PC-9 (cell line): ENCODE data around the gene SGPP1. TPM values are rescaled to one million over a fixed set of nuclear protein-coding genes. Genes with fewer than 3 reads are reported as not detected.

Experiments
- BruUV-seq: library from RNA; stranded (reverse); fragments of 400-500 nt; replicated peaks from 2 replicates; lab custom pipeline; 2021; lab: Mats Ljungman, UMichigan
- CTCF ChIA-PET: fragments of 300-600 bp; sonication (Branson Sonifier 250); formaldehyde crosslinking; loops from one replicate; lab custom pipeline; 2022; ENCODE audit warnings: antibody characterized with exemption; lab: Charles Lee
- POLR2A ChIA-PET: fragments of 300-600 bp; sonication (Branson Sonifier 250); formaldehyde crosslinking; loops from one replicate; lab custom pipeline; 2022; ENCODE audit warnings: antibody characterized with exemption; ENCODE audit not compliant: unreplicated experiment; lab: Charles Lee
- DNase-seq, 2 experiments: peaks; one replicate each; pipeline versions ENCODE4 v3.0.0 to v3.0.0-alpha.2; 2015 to 2022; ENCODE audit warnings: mixed read lengths in 1 of 2
- H2AFZ ChIP-seq: fragments of 200-600 bp; sonication (generic); 2 replicates; pipeline ENCODE4 v1.8.1; 2017; ENCODE audit warnings: antibody characterized with exemption
- H3F3A ChIP-seq: fragments of 200-600 bp; sonication (generic); 2 replicates; pipeline ENCODE4 v1.8.1; 2017; ENCODE audit warnings: antibody characterized with exemption, mild to moderate bottlenecking, low read depth; ENCODE audit not compliant: insufficient read depth
- H3K27ac ChIP-seq: fragments of 200-600 bp; sonication (generic); 2 replicates; pipeline ENCODE4 v1.6.1; 2016; ENCODE audit warnings: mixed run types
- H3K27me3 ChIP-seq: fragments of 200-600 bp; sonication (generic); 2 replicates; pipeline ENCODE4 v1.6.1; 2016; ENCODE audit warnings: low read depth, mixed run types; ENCODE audit not compliant: insufficient read depth
- H3K36me3 ChIP-seq: fragments of 200-600 bp; sonication (generic); 2 replicates; pipeline ENCODE4 v1.6.1; 2016; ENCODE audit warnings: low read depth, mixed run types
- H3K4me1 ChIP-seq: fragments of 200-600 bp; sonication (generic); replicated peaks from 2 replicates; pipeline ENCODE4 v1.6.1; 2016; ENCODE audit warnings: mixed run types; ENCODE audit not compliant: insufficient read depth
- H3K4me2 ChIP-seq: fragments of 200-600 bp; sonication (generic); 2 replicates; pipeline ENCODE4 v1.6.1; 2017; ENCODE audit warnings: mixed run types
- H3K4me3 ChIP-seq: fragments of 200-600 bp; sonication (generic); 2 replicates; pipeline ENCODE4 v1.6.1; 2016; ENCODE audit warnings: mixed run types
- H3K79me2 ChIP-seq: fragments of 200-600 bp; sonication (generic); 2 replicates; pipeline ENCODE4 v1.6.1; 2017; ENCODE audit warnings: low read depth, mixed run types
- H3K9me2 ChIP-seq: fragments of 200-600 bp; sonication (generic); 2 replicates; pipeline ENCODE4 v1.8.1; 2017; ENCODE audit warnings: mild to moderate bottlenecking; ENCODE audit not compliant: insufficient read depth
- H3K9me3 ChIP-seq: fragments of 200-600 bp; sonication (generic); 2 replicates; pipeline ENCODE4 v1.8.1; 2016; ENCODE audit warnings: low read depth; ENCODE audit not compliant: insufficient read depth
- H4K20me1 ChIP-seq: fragments of 200-600 bp; sonication (generic); 2 replicates; pipeline ENCODE4 v1.8.1; 2017; ENCODE audit not compliant: insufficient read depth
- EZH2 ChIP-seq: fragments of 200-600 bp; sonication (generic); IDR thresholded peaks from 2 replicates; pipeline ENCODE4 v1.8.0; 2017; ENCODE audit warnings: antibody characterized with exemption, low read depth
- intact Hi-C: fragments of 100-400 bp; cut with micrococcal nuclease; formaldehyde crosslinking; loops from one replicate; pipeline ENCODE4 v1.10.0; 2022; ENCODE audit not compliant: unreplicated experiment
- total RNA-seq: library from RNA; stranded (reverse); gene quantifications from 2 replicates; pipeline ENCODE4 v1.2.3, GENCODE V29; 2021
- TF ChIP-seq, protein P1 (sequence below): fragments of 200-600 bp; sonication (generic); conservative IDR thresholded peaks from 2 replicates; pipeline ENCODE4 v1.6.1; 2017; ENCODE audit warnings: mixed run types, antibody characterized with exemption, mild to moderate bottlenecking, moderate library complexity

SGPP1 gene
- total RNA-seq, 1 experiment from 2014 or later: 26.7 TPM

DNA sequence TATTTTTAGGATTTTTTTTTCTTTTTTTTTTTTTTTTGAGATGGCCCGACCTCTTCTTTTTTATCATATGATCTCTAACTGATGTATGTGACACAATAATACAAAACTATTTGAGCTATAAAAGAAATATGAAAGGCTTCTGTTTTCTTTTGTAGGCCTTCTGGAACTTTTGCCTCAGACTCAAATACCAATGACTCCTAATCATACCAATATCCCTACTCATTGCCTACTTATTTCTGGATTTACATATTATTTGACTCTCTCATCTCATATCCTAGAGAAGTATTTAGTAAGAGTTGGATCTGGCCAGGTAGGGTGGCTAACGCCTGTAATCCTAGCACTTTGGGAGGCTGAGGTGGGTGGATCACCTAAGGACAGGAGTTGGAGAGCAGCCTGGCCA, 73.5 kb downstream of the SGPP1 start:
- peaks cover 27% of the 10 kb centered on the region for H3K4me1 ChIP-seq
- intact Hi-C loops: no loop called here
- BruUV-seq: no TSS peak
- H3K9me2 ChIP-seq: no peaks in the 10 kb centered on the region
- no peaks in the 10 kb centered on the region for H3K9me3 ChIP-seq
- ChIA-PET POLR2A (interaction anchor here (0.6 kb wide), 1 partner anchor 12 kb away, joined by 6 read pairs; no protein-coding TSS in a partner anchor), CTCF (no interaction called here)
- DNase-seq: peak in 1 of 2 experiments; percentile 75
- no peaks in the 10 kb centered on the region; the same call in 1 of the 2 replicates for H3K36me3 ChIP-seq
- no peaks in the 10 kb centered on the region for H3K79me2 ChIP-seq
- no peak overlapping the region for H2AFZ ChIP-seq
- no peak for TF ChIP-seq EZH2
- TF ChIP-seq, protein P1, sequence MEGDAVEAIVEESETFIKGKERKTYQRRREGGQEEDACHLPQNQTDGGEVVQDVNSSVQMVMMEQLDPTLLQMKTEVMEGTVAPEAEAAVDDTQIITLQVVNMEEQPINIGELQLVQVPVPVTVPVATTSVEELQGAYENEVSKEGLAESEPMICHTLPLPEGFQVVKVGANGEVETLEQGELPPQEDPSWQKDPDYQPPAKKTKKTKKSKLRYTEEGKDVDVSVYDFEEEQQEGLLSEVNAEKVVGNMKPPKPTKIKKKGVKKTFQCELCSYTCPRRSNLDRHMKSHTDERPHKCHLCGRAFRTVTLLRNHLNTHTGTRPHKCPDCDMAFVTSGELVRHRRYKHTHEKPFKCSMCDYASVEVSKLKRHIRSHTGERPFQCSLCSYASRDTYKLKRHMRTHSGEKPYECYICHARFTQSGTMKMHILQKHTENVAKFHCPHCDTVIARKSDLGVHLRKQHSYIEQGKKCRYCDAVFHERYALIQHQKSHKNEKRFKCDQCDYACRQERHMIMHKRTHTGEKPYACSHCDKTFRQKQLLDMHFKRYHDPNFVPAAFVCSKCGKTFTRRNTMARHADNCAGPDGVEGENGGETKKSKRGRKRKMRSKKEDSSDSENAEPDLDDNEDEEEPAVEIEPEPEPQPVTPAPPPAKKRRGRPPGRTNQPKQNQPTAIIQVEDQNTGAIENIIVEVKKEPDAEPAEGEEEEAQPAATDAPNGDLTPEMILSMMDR: no peak
- H3K4me2 ChIP-seq: no peak overlapping the region
- no peak overlapping the region for H3K4me3 ChIP-seq
- no peaks in the 10 kb centered on the region for H3K27me3 ChIP-seq
- no peaks in the 10 kb centered on the region for H4K20me1 ChIP-seq
- H3F3A ChIP-seq: peaks cover 37% of the 10 kb centered on the region
- H3K27ac ChIP-seq: no peak overlapping the region

DNA sequence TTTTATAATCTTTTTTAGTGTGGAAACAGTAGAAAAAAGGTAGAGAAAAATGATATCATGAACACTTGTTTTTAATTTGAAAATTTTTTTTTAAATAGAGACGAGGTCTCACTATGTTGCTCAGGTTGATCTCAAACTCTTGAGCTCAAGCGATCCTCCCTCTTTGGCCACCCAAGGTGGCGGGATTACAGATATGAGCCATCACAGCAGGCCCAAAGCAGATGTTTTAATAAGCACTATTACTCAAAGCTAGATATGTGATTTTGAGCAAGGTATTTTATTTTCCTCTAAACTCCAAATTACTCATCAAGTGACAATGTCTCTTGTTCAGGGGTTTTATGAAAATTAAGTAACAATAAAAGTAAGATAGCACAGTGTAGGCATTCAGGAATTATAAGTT, 75.5 kb downstream of the SGPP1 start:
- DNase-seq: no peak
- Histone ChIP-seq H3K27me3 (no peaks in the 10 kb centered on the region), H3K4me3 (no peak overlapping the region), H4K20me1 (no peaks in the 10 kb centered on the region), H3K4me2 (no peak overlapping the region), H3K4me1 (peaks cover 29% of the 10 kb centered on the region), H3K27ac (no peak overlapping the region), H3K36me3 (no peaks in the 10 kb centered on the region; the same call in 1 of the 2 replicates), H2AFZ (no peak overlapping the region), H3F3A (peaks cover 36% of the 10 kb centered on the region), H3K79me2 (no peaks in the 10 kb centered on the region), H3K9me2 (no peaks in the 10 kb centered on the region), H3K9me3 (no peaks in the 10 kb centered on the region)
- TF ChIP-seq, protein P1: no peak
- no peak for TF ChIP-seq EZH2
- POLR2A ChIA-PET: no interaction called here
- no TSS peak for BruUV-seq
- CTCF ChIA-PET: no interaction called here
- intact Hi-C loops: no loop called here

DNA sequence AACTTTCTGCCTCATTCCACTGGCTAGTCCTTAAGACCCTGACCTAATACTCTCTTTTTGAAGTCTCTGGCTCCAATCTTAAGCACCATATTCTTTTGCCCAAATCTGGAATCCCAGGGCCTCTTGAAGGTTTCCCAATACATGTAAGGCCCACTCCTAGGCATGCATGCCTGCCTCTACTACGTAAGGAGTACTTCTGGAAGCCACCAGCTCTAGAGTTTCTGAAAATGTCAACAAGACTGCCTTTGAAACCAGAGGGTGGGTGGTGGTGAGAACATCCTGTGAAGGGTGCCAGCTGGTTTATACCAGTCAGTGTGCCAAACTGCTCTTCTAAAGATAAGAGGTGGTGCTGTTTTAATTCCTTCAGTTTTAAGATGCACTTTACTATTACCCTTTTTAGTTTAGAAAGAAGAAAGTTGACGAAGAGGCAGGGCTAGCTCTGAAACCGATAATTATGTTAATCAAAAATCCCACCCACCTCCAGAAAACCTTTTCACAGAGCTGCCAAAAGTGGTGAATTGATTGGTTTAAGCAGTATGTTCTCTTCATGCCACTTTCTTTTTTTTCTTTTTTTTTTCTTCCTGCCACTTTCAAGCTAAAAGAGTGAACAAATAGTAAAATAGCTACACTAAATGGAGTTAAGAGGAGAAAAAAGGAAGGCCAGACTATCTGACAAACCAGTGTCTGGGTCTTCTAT, 77.5 kb downstream of the SGPP1 start:
- DNase-seq: no peak
- intact Hi-C loops: no loop called here
- H4K20me1 ChIP-seq: no peaks in the 10 kb centered on the region
- no peak overlapping the region for H2AFZ ChIP-seq
- TF ChIP-seq, protein P1: no peak
- TF ChIP-seq EZH2: no peak
- no peaks in the 10 kb centered on the region for H3K27me3 ChIP-seq
- CTCF ChIA-PET: interaction anchor here (0.8 kb wide), 1 partner anchor 15 kb away, joined by 3 read pairs; no protein-coding TSS in a partner anchor
- POLR2A ChIA-PET: no interaction called here
- H3K79me2 ChIP-seq: no peaks in the 10 kb centered on the region
- no peaks in the 10 kb centered on the region for H3K9me3 ChIP-seq
- H3K4me1 ChIP-seq: peaks cover 9% of the 10 kb centered on the region
- H3K4me3 ChIP-seq: no peak overlapping the region
- no peak overlapping the region for H3K27ac ChIP-seq
- H3K9me2 ChIP-seq: no peaks in the 10 kb centered on the region
- no TSS peak for BruUV-seq
- H3K4me2 ChIP-seq: no peak overlapping the region
- H3F3A ChIP-seq: peaks cover 16% of the 10 kb centered on the region
- no peaks in the 10 kb centered on the region; the same call in 1 of the 2 replicates for H3K36me3 ChIP-seq
